ENCODE data around the gene C16orf92. TPM values are rescaled to one million over a fixed set of nuclear protein-coding genes. Genes with fewer than 3 reads are reported as not detected.

C16orf92 gene
- total and polyA plus RNA-seq, 2 of the 13 experiments (the other 11 are each of a cell fraction or from before 2014, with no cell fraction given) = not detected

DNA sequence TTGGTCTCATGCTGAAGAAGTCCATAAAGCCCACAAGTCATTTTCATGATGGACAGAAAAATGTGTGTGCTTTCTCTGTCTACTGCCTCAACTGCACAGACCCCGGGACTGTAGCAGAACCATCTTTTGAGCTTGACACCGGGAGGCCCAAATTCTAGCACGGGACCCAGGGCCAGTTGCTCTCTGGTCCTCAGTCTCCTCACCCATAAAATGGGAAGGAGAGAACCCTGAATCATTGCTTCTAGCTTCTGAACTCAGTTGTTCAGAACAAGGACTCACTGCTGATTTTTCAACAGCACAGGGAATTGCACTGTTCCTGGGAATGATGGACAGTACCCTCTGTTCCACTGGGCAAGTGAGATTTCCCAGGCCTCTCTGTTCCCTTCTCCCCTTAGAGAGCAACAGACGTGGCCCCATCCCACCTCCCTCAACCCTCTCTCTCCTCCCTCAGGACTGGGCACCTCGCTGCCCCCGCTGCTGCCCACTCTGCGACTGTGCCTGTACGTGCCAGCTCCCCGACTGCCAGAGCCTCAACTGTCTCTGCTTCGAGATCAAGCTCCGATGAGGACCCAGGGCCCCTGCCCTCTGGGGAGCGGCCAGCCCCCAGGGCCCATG, 40.4 kb downstream of the C16orf92 start (continued):
- TF ChIP-seq ZNF407 (CRISPR knock-in tag; IDR thresholded peaks at IDR 0.05; ENCODE audit: not compliant biosample characterization) (no peak), KDM1A (CRISPR knock-in tag; IDR thresholded peaks at IDR 0.05) (peak; percentile 19; the same call in 1 of the 2 replicates), NFYC (CRISPR knock-in tag; IDR thresholded peaks at IDR 0.05) (no peak), GZF1 (CRISPR knock-in tag; IDR thresholded peaks at IDR 0.05) (no peak), ZNF629 (CRISPR knock-in tag; conservative IDR thresholded peaks at IDR 0.05) (peak; percentile 96), ZFP41 (CRISPR knock-in tag; IDR thresholded peaks at IDR 0.05; ENCODE audit: borderline replicate concordance) (peak; percentile 20; the same call in 1 of the 2 replicates), RELA (CRISPR knock-in tag; IDR thresholded peaks at IDR 0.05) (0 out of 2 replicates have a peak, but pooled peaks have one; percentile 54), ZNF180 (CRISPR knock-in tag; IDR thresholded peaks at IDR 0.05; ENCODE audit: borderline replicate concordance, low read depth) (no peak), ZNF883 (CRISPR knock-in tag; IDR thresholded peaks at IDR 0.05; ENCODE audit: not compliant biosample characterization) (peak; percentile 76), TP53 (CRISPR knock-in tag; conservative IDR thresholded peaks at IDR 0.05) (no peak), GABPA (IDR thresholded peaks at IDR 0.05; ENCODE audit: low read depth, low read length) (no peak), GABPA (CRISPR knock-in tag; IDR thresholded peaks at IDR 0.05; ENCODE audit: low read depth) (no peak), ZNF251 (CRISPR knock-in tag; IDR thresholded peaks at IDR 0.05) (peak; percentile 58; the same call in 1 of the 2 replicates), NAIF1 (CRISPR knock-in tag; IDR thresholded peaks at IDR 0.05; ENCODE audit: borderline replicate concordance) (no peak), PBX3 (CRISPR knock-in tag; IDR thresholded peaks at IDR 0.05; ENCODE audit: borderline replicate concordance) (no peak), ZNF484 (CRISPR knock-in tag; IDR thresholded peaks at IDR 0.05; ENCODE audit: borderline replicate concordance, low read depth) (no peak), JARID2 (CRISPR knock-in tag; IDR thresholded peaks at IDR 0.05; ENCODE audit: insufficient replicate concordance) (no peak), ZNF761 (CRISPR knock-in tag; conservative IDR thresholded peaks at IDR 0.05) (no peak), RCOR2 (CRISPR knock-in tag; IDR thresholded peaks at IDR 0.05) (0 out of 2 replicates have a peak, but pooled peaks have one; percentile 37), ZNF780A (CRISPR knock-in tag; IDR thresholded peaks at IDR 0.05) (no peak), ZNF768 (CRISPR knock-in tag; IDR thresholded peaks at IDR 0.05) (peak; percentile 73; the same call in 1 of the 2 replicates)
